PC-9 (cell line): ENCODE results near the gene TMEM171. TPM values are rescaled to one million over a fixed set of nuclear protein-coding genes. Genes with fewer than 3 reads are reported as not detected.

Experiments used
- BruUV-seq: library from RNA; stranded (reverse); fragments of 400-500 nt; replicated peaks from 2 replicates; lab custom pipeline; 2021; lab: Mats Ljungman, UMichigan
- CTCF ChIA-PET: fragments of 300-600 bp; sonication (Branson Sonifier 250); formaldehyde crosslinking; loops from one replicate; lab custom pipeline; 2022; ENCODE audit warnings: antibody characterized with exemption; lab: Charles Lee
- POLR2A ChIA-PET: fragments of 300-600 bp; sonication (Branson Sonifier 250); formaldehyde crosslinking; loops from one replicate; lab custom pipeline; 2022; ENCODE audit warnings: antibody characterized with exemption; ENCODE audit not compliant: unreplicated experiment; lab: Charles Lee
- DNase-seq, 2 experiments: peaks; one replicate each; pipeline versions ENCODE4 v3.0.0 to v3.0.0-alpha.2; 2015 to 2022; ENCODE audit warnings: mixed read lengths in 1 of 2
- H2AFZ ChIP-seq: fragments of 200-600 bp; sonication (generic); 2 replicates; pipeline ENCODE4 v1.8.1; 2017; ENCODE audit warnings: antibody characterized with exemption
- H3F3A ChIP-seq: fragments of 200-600 bp; sonication (generic); 2 replicates; pipeline ENCODE4 v1.8.1; 2017; ENCODE audit warnings: antibody characterized with exemption, mild to moderate bottlenecking, low read depth; ENCODE audit not compliant: insufficient read depth
- H3K27ac ChIP-seq: fragments of 200-600 bp; sonication (generic); 2 replicates; pipeline ENCODE4 v1.6.1; 2016; ENCODE audit warnings: mixed run types
- H3K27me3 ChIP-seq: fragments of 200-600 bp; sonication (generic); 2 replicates; pipeline ENCODE4 v1.6.1; 2016; ENCODE audit warnings: low read depth, mixed run types; ENCODE audit not compliant: insufficient read depth
- H3K36me3 ChIP-seq: fragments of 200-600 bp; sonication (generic); 2 replicates; pipeline ENCODE4 v1.6.1; 2016; ENCODE audit warnings: low read depth, mixed run types
- H3K4me1 ChIP-seq: fragments of 200-600 bp; sonication (generic); replicated peaks from 2 replicates; pipeline ENCODE4 v1.6.1; 2016; ENCODE audit warnings: mixed run types; ENCODE audit not compliant: insufficient read depth
- H3K4me2 ChIP-seq: fragments of 200-600 bp; sonication (generic); 2 replicates; pipeline ENCODE4 v1.6.1; 2017; ENCODE audit warnings: mixed run types
- H3K4me3 ChIP-seq: fragments of 200-600 bp; sonication (generic); 2 replicates; pipeline ENCODE4 v1.6.1; 2016; ENCODE audit warnings: mixed run types
- H3K79me2 ChIP-seq: fragments of 200-600 bp; sonication (generic); 2 replicates; pipeline ENCODE4 v1.6.1; 2017; ENCODE audit warnings: low read depth, mixed run types
- H3K9me2 ChIP-seq: fragments of 200-600 bp; sonication (generic); 2 replicates; pipeline ENCODE4 v1.8.1; 2017; ENCODE audit warnings: mild to moderate bottlenecking; ENCODE audit not compliant: insufficient read depth
- H3K9me3 ChIP-seq: fragments of 200-600 bp; sonication (generic); 2 replicates; pipeline ENCODE4 v1.8.1; 2016; ENCODE audit warnings: low read depth; ENCODE audit not compliant: insufficient read depth
- H4K20me1 ChIP-seq: fragments of 200-600 bp; sonication (generic); 2 replicates; pipeline ENCODE4 v1.8.1; 2017; ENCODE audit not compliant: insufficient read depth
- CTCF ChIP-seq: fragments of 200-600 bp; sonication (generic); conservative IDR thresholded peaks from 2 replicates; pipeline ENCODE4 v1.6.1; 2017; ENCODE audit warnings: mixed run types, antibody characterized with exemption, mild to moderate bottlenecking, moderate library complexity
- EZH2 ChIP-seq: fragments of 200-600 bp; sonication (generic); IDR thresholded peaks from 2 replicates; pipeline ENCODE4 v1.8.0; 2017; ENCODE audit warnings: antibody characterized with exemption, low read depth
- intact Hi-C: fragments of 100-400 bp; cut with micrococcal nuclease; formaldehyde crosslinking; loops from one replicate; pipeline ENCODE4 v1.10.0; 2022; ENCODE audit not compliant: unreplicated experiment
- total RNA-seq: library from RNA; stranded (reverse); gene quantifications from 2 replicates; pipeline ENCODE4 v1.2.3, GENCODE V29; 2021

Gene TMEM171
- total RNA-seq, 1 experiment from 2014 or later = 7.8 TPM

GRCh38 chr5:73093943-73094342 lies 26.4 kb upstream of the TMEM171 start:
- no peak overlapping the region for H3K4me3 ChIP-seq
- no peaks in the 10 kb centered on the region for H3K9me3 ChIP-seq
- POLR2A ChIA-PET = interaction anchor here (0.6 kb wide), 1 partner anchor 9 kb away, joined by 3 read pairs; no protein-coding TSS in a partner anchor
- H3K4me2 ChIP-seq = peak overlapping the region; percentile 48
- no peaks in the 10 kb centered on the region for H3K9me2 ChIP-seq
- TF ChIP-seq CTCF (no peak), EZH2 (no peak)
- CTCF ChIA-PET = interaction anchor here (0.6 to 0.7 kb wide), 2 partner anchors 211 to 676 kb away, joined by 3 read pairs; no protein-coding TSS in a partner anchor
- H3K36me3 ChIP-seq = 0 out of 2 replicates have a peak, but pooled peaks cover 3% of the 10 kb centered on the region
- peaks cover 21% of the 10 kb centered on the region for H3K4me1 ChIP-seq
- no peaks in the 10 kb centered on the region for H3K79me2 ChIP-seq
- intact Hi-C loops = no loop called here
- H4K20me1 ChIP-seq = no peaks in the 10 kb centered on the region
- BruUV-seq = TSS peak; percentile 22
- H2AFZ ChIP-seq = no peak overlapping the region
- H3K27me3 ChIP-seq = no peaks in the 10 kb centered on the region
- H3K27ac ChIP-seq = peak overlapping the region; percentile 64
- peak; percentile 62 to 84 for DNase-seq
- H3F3A ChIP-seq = peaks cover 4% of the 10 kb centered on the region; the same call in 1 of the 2 replicates

GRCh38 chr5:73094415-73094814 lies 26.0 kb upstream of the TMEM171 start:
- Histone ChIP-seq H3K9me3 (no peaks in the 10 kb centered on the region), H3K4me3 (no peak overlapping the region), H3K27me3 (no peaks in the 10 kb centered on the region), H3K4me2 (peak overlapping the region; percentile 48), H3K79me2 (no peaks in the 10 kb centered on the region), H3K9me2 (no peaks in the 10 kb centered on the region), H3K27ac (no peak overlapping the region; the same call in 1 of the 2 replicates), H2AFZ (no peak overlapping the region), H3K36me3 (no peaks in the 10 kb centered on the region), H3K4me1 (peaks cover 21% of the 10 kb centered on the region), H4K20me1 (no peaks in the 10 kb centered on the region), H3F3A (peaks cover 4% of the 10 kb centered on the region; the same call in 1 of the 2 replicates)
- no peak for DNase-seq
- ChIA-PET CTCF (no interaction called here), POLR2A (interaction anchor here (0.6 kb wide), 1 partner anchor 148 kb away, joined by 3 read pairs; no protein-coding TSS in a partner anchor)
- BruUV-seq = no TSS peak
- intact Hi-C loops = no loop called here
- TF ChIP-seq CTCF = no peak

- intact Hi-C loops = no loop called here
- POLR2A ChIA-PET = no interaction called here
- Histone ChIP-seq H3K9me3 (no peaks in the 10 kb centered on the region), H3K9me2 (no peaks in the 10 kb centered on the region), H3F3A (peaks cover 4% of the 10 kb centered on the region; the same call in 1 of the 2 replicates), H3K79me2 (no peaks in the 10 kb centered on the region), H3K4me1 (peaks cover 21% of the 10 kb centered on the region), H3K4me3 (no peak overlapping the region), H4K20me1 (no peaks in the 10 kb centered on the region), H2AFZ (no peak overlapping the region), H3K27ac (no peak overlapping the region), H3K4me2 (no peak overlapping the region), H3K36me3 (no peaks in the 10 kb centered on the region), H3K27me3 (no peaks in the 10 kb centered on the region)
- no TSS peak for BruUV-seq
- no peak for DNase-seq
- CTCF ChIA-PET = no interaction called here
- TF ChIP-seq EZH2 (no peak), CTCF (no peak)
These were observed 24.7 kb upstream of the TMEM171 start for GRCh38 chr5:73095564-73096238.
